GM23338 (cell line): ENCODE measurements around the gene SKA1. TPM values are rescaled to one million over a fixed set of nuclear protein-coding genes. Genes with fewer than 3 reads are reported as not detected.

Experiments used
- ATAC-seq: fragments of 200-7000 bp; cut with Tn5 transposase; 3 replicates; pipeline ENCODE4 v1.9.1; 2020
- DNase-seq: peaks from one replicate; pipeline ENCODE4 v3.0.0-alpha.2; 2015; ENCODE audit warnings: low spot score
- H2AFZ ChIP-seq: fragments of 200-600 bp; sonication (generic); 2 replicates; pipeline ENCODE4 v1.8.0; 2016; ENCODE audit warnings: antibody characterized with exemption, mild to moderate bottlenecking, moderate library complexity
- H3F3A ChIP-seq: fragments of 200-600 bp; sonication (generic); replicated peaks from 2 replicates; pipeline ENCODE4 v1.8.0; 2017; ENCODE audit warnings: antibody characterized with exemption, mixed run types, low read depth
- H3K27ac ChIP-seq: fragments of 200-600 bp; sonication (generic); 2 replicates; pipeline ENCODE4 v1.6.1; 2016; ENCODE audit warnings: low read depth
- H3K27me3 ChIP-seq: fragments of 200-600 bp; sonication (generic); 2 replicates; pipeline ENCODE4 v1.8.0; 2016; ENCODE audit warnings: mild to moderate bottlenecking, mixed run types, moderate library complexity; ENCODE audit not compliant: insufficient read depth
- H3K36me3 ChIP-seq: fragments of 200-600 bp; sonication (generic); 2 replicates; pipeline ENCODE4 v1.8.0; 2016; ENCODE audit warnings: mild to moderate bottlenecking; ENCODE audit not compliant: insufficient read depth
- H3K4me1 ChIP-seq: fragments of 200-600 bp; sonication (generic); 2 replicates; pipeline ENCODE4 v1.8.0; 2016; ENCODE audit warnings: mild to moderate bottlenecking, moderate library complexity; ENCODE audit not compliant: insufficient read depth
- H3K4me2 ChIP-seq: fragments of 200-600 bp; sonication (generic); 2 replicates; pipeline ENCODE4 v1.7.1; 2017; ENCODE audit warnings: mixed run types
- H3K4me3 ChIP-seq: fragments of 200-600 bp; sonication (generic); 2 replicates; pipeline ENCODE4 v1.6.1; 2016; ENCODE audit warnings: mixed run types
- H3K79me2 ChIP-seq: fragments of 200-600 bp; sonication (generic); replicated peaks from 2 replicates; pipeline ENCODE4 v1.8.0; 2017; ENCODE audit warnings: mild to moderate bottlenecking; ENCODE audit not compliant: insufficient read depth
- H3K9me2 ChIP-seq: fragments of 200-600 bp; sonication (generic); 2 replicates; pipeline ENCODE4 v1.8.0; 2017; ENCODE audit not compliant: insufficient read depth
- H4K20me1 ChIP-seq: fragments of 200-600 bp; sonication (generic); replicated peaks from 2 replicates; pipeline ENCODE4 v1.8.0; 2017; ENCODE audit warnings: mild to moderate bottlenecking; ENCODE audit not compliant: insufficient read depth
- H3K27ac Mint-ChIP-seq: 2 replicates; pipeline ENCODE4 v1.8.0; 2020; ENCODE audit warnings: inconsistent platforms, mild to moderate bottlenecking, moderate library complexity, mixed read lengths
- H3K27me3 Mint-ChIP-seq: 3 replicates; pipeline ENCODE4 v1.8.0; 2022; ENCODE audit warnings: low read depth, mild to moderate bottlenecking, moderate library complexity, mixed read lengths, inconsistent platforms; ENCODE audit not compliant: insufficient read depth, poor library complexity
- H3K36me3 Mint-ChIP-seq: 3 replicates; pipeline ENCODE4 v1.8.0; 2021; ENCODE audit warnings: low read depth, mild to moderate bottlenecking, inconsistent platforms, moderate library complexity, mixed read lengths
- H3K4me1 Mint-ChIP-seq: 3 replicates; pipeline ENCODE4 v1.8.0; 2020; ENCODE audit warnings: mild to moderate bottlenecking, inconsistent platforms, mixed read lengths
- H3K4me3 Mint-ChIP-seq: 3 replicates; pipeline ENCODE4 v1.8.0; 2021; ENCODE audit warnings: moderate library complexity, mild to moderate bottlenecking, inconsistent platforms, mixed read lengths
- H3K9me3 Mint-ChIP-seq: 3 replicates; pipeline ENCODE4 v1.8.0; 2020; ENCODE audit warnings: moderate library complexity, mild to moderate bottlenecking, inconsistent platforms, mixed read lengths
- JUNB ChIP-seq: IDR thresholded peaks from one replicate; pipeline ENCODE4 v1.6.1; 2016; ENCODE audit warnings: antibody characterized with exemption; ENCODE audit not compliant: unreplicated experiment
- ZNF114 ChIP-seq: fragments of 250-450 bp; sonication (Bioruptor Pico); IDR thresholded peaks from 2 replicates; pipeline ENCODE4 v1.5.0; 2020; ENCODE audit warnings: mild to moderate bottlenecking, moderate library complexity
- polyA plus RNA-seq: library from polyadenylated mRNA; unstranded; fragments of >200 nt; fragmentation: Nextera tagmentation; extraction: Ambion mirVana; gene quantifications from 2 replicates; pipeline ENCODE4 v1.2.1, GENCODE V29; 2016
- total RNA-seq: library from RNA; depleted of rRNA; stranded (reverse); fragments of >200 nt; shearing (Covaris generic); gene quantifications from 2 replicates; pipeline ENCODE4 v1.2.3, GENCODE V29; 2014
- TF ChIP-seq, protein P1 (sequence below), 2 experiments: fragments of 200-600 bp in 1 of 2; sonication (generic) in 1 of 2; conservative IDR thresholded peaks; 2 replicates each; pipeline versions ENCODE4 v1.5.1 to v1.6.1; 2016 to 2017; ENCODE audit warnings: antibody characterized with exemption in 2 of 2, low read depth in 2 of 2, mild to moderate bottlenecking in 2 of 2, moderate library complexity in 1 of 2
- TF ChIP-seq, protein P2 (sequence below): fragments of 250-450 bp; sonication (Bioruptor Pico); IDR thresholded peaks from 2 replicates; pipeline ENCODE4 v1.5.0; 2020; ENCODE audit warnings: mild to moderate bottlenecking, moderate library complexity

Gene SKA1
- total and polyA plus RNA-seq, 2 experiments from 2014 or later = 14.2 to 25.1 TPM

DNA sequence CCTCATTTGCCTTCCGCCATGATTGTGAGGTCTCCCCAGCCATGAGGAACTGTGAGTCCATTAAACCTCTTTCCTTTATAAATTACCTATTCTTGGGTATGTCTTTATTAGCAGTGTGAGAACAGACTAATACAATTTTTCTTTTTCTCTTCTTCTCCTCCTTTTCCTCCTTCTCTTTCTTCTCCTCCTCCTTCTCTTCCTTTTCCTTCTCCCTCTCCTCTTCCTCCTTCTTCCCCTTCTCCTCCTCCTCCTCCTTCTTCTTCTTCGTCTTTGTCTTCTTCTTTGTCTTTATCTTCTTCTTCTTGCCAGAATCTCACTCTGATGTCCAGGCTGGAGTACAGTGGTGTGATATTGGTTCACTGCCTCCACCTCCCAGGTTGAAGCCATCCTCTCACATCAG is 20.2 kb downstream of the SKA1 start:
- no peak overlapping the region for H3K4me2 ChIP-seq
- H3K4me3 ChIP-seq = no peak overlapping the region
- Mint-ChIP-seq H3K4me3 (no peak overlapping the region), H3K4me1 (peaks cover 29% of the 10 kb centered on the region), H3K9me3 (no peaks in the 10 kb centered on the region), H3K27ac (no peak overlapping the region), H3K36me3 (peaks cover 17% of the 10 kb centered on the region; the same call in 2 of the 3 replicates), H3K27me3 (peaks cover 3% of the 10 kb centered on the region)
- no peak for DNase-seq
- H3K36me3 ChIP-seq = 0 out of 2 replicates have a peak, but pooled peaks cover 6% of the 10 kb centered on the region
- H2AFZ ChIP-seq = no peak overlapping the region
- no peaks in the 10 kb centered on the region for H3K27me3 ChIP-seq
- no peak overlapping the region for H3K27ac ChIP-seq
- no peaks in the 10 kb centered on the region for H3K9me2 ChIP-seq
- no peaks in the 10 kb centered on the region for H4K20me1 ChIP-seq
- TF ChIP-seq JUNB = no peak
- ATAC-seq = no peak
- H3F3A ChIP-seq = 0 out of 2 replicates have a peak, but pooled peaks cover 4% of the 10 kb centered on the region
- peaks cover 24% of the 10 kb centered on the region for H3K4me1 ChIP-seq
- H3K79me2 ChIP-seq = no peaks in the 10 kb centered on the region

DNA sequence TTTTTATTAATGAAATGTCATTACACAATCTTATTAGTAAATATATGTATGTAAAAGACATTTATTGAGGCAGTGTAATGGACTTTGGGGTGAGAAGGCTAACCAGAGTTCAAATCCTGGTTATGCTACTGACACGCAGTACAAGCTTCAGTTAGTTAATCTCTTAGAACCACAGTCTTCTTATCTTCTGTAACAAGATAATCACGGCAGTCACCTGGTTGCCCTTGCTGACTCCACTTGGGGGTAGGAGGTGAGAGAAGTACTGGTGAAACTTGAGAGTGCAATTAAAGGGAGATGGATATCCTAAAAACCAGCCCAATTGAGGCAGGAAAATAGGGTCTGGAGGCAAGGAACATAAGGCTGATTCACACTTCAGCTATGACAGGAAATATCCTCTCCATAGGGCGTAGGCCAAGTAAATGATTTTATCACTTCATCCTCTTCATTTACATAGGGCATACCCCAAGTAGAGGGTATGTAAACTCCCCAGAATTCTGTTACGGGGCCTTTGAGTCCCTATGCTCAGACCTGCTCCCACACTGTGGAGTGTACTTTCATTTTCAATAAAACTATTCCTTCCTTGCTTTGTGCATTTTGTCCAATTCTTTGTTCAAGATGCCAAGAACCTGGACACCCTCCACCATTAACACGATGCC is 21.3 kb downstream of the SKA1 start:
- H3K4me3 Mint-ChIP-seq = no peak overlapping the region

More for the DNA sequence above, 21.3 kb downstream of the SKA1 start:
- Histone ChIP-seq H3K9me2 (no peaks in the 10 kb centered on the region), H3K79me2 (no peaks in the 10 kb centered on the region), H3K4me2 (no peak overlapping the region), H4K20me1 (no peaks in the 10 kb centered on the region), H3K36me3 (0 out of 2 replicates have a peak, but pooled peaks cover 6% of the 10 kb centered on the region), H3K4me3 (no peak overlapping the region), H3K27ac (no peak overlapping the region), H2AFZ (no peak overlapping the region), H3K4me1 (peaks cover 35% of the 10 kb centered on the region), H3K27me3 (no peaks in the 10 kb centered on the region), H3F3A (peaks cover 5% of the 10 kb centered on the region; the same call in 1 of the 2 replicates)
- Mint-ChIP-seq H3K36me3 (peaks cover 17% of the 10 kb centered on the region; the same call in 2 of the 3 replicates), H3K27ac (no peak overlapping the region), H3K9me3 (no peaks in the 10 kb centered on the region), H3K4me1 (peaks cover 40% of the 10 kb centered on the region), H3K27me3 (peaks cover 7% of the 10 kb centered on the region)
- no peak for DNase-seq
- TF ChIP-seq, protein P1, sequence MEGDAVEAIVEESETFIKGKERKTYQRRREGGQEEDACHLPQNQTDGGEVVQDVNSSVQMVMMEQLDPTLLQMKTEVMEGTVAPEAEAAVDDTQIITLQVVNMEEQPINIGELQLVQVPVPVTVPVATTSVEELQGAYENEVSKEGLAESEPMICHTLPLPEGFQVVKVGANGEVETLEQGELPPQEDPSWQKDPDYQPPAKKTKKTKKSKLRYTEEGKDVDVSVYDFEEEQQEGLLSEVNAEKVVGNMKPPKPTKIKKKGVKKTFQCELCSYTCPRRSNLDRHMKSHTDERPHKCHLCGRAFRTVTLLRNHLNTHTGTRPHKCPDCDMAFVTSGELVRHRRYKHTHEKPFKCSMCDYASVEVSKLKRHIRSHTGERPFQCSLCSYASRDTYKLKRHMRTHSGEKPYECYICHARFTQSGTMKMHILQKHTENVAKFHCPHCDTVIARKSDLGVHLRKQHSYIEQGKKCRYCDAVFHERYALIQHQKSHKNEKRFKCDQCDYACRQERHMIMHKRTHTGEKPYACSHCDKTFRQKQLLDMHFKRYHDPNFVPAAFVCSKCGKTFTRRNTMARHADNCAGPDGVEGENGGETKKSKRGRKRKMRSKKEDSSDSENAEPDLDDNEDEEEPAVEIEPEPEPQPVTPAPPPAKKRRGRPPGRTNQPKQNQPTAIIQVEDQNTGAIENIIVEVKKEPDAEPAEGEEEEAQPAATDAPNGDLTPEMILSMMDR (conservative IDR thresholded peaks at IDR 0.05; ENCODE audit: low read depth in 2 of 2) = no peak
- TF ChIP-seq, protein P2, sequence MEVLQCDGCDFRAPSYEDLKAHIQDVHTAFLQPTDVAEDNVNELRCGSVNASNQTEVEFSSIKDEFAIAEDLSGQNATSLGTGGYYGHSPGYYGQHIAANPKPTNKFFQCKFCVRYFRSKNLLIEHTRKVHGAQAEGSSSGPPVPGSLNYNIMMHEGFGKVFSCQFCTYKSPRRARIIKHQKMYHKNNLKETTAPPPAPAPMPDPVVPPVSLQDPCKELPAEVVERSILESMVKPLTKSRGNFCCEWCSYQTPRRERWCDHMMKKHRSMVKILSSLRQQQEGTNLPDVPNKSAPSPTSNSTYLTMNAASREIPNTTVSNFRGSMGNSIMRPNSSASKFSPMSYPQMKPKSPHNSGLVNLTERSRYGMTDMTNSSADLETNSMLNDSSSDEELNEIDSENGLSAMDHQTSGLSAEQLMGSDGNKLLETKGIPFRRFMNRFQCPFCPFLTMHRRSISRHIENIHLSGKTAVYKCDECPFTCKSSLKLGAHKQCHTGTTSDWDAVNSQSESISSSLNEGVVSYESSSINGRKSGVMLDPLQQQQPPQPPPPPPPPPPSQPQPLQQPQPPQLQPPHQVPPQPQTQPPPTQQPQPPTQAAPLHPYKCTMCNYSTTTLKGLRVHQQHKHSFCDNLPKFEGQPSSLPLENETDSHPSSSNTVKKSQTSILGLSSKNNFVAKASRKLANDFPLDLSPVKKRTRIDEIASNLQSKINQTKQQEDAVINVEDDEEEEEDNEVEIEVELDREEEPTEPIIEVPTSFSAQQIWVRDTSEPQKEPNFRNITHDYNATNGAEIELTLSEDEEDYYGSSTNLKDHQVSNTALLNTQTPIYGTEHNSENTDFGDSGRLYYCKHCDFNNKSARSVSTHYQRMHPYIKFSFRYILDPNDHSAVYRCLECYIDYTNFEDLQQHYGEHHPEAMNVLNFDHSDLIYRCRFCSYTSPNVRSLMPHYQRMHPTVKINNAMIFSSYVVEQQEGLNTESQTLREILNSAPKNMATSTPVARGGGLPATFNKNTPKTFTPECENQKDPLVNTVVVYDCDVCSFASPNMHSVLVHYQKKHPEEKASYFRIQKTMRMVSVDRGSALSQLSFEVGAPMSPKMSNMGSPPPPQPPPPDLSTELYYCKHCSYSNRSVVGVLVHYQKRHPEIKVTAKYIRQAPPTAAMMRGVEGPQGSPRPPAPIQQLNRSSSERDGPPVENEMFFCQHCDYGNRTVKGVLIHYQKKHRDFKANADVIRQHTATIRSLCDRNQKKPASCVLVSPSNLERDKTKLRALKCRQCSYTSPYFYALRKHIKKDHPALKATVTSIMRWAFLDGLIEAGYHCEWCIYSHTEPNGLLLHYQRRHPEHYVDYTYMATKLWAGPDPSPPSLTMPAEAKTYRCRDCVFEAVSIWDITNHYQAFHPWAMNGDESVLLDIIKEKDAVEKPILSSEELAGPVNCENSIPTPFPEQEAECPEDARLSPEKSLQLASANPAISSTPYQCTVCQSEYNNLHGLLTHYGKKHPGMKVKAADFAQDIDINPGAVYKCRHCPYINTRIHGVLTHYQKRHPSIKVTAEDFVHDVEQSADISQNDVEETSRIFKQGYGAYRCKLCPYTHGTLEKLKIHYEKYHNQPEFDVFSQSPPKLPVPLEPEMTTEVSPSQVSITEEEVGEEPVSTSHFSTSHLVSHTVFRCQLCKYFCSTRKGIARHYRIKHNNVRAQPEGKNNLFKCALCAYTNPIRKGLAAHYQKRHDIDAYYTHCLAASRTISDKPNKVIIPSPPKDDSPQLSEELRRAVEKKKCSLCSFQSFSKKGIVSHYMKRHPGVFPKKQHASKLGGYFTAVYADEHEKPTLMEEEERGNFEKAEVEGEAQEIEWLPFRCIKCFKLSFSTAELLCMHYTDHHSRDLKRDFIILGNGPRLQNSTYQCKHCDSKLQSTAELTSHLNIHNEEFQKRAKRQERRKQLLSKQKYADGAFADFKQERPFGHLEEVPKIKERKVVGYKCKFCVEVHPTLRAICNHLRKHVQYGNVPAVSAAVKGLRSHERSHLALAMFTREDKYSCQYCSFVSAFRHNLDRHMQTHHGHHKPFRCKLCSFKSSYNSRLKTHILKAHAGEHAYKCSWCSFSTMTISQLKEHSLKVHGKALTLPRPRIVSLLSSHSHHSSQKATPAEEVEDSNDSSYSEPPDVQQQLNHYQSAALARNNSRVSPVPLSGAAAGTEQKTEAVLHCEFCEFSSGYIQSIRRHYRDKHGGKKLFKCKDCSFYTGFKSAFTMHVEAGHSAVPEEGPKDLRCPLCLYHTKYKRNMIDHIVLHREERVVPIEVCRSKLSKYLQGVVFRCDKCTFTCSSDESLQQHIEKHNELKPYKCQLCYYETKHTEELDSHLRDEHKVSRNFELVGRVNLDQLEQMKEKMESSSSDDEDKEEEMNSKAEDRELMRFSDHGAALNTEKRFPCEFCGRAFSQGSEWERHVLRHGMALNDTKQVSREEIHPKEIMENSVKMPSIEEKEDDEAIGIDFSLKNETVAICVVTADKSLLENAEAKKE (CRISPR knock-in tag) = no peak
- TF ChIP-seq JUNB (no peak), ZNF114 (no peak)
- no peak for ATAC-seq
